Central memory CD8-positive, alpha-beta T cell (primary cell): ENCODE data around the gene C5orf15.

Source experiments
- ATAC-seq: fragments of 150-1000 bp; cut with Tn5 transposase; replicated peaks from 2 replicates; pipeline ENCODE4 v1.10.0; 2022; ENCODE audit warnings: mild to moderate bottlenecking, moderate FRiP score, moderate number of reproducible peaks; ENCODE audit not compliant: poor library complexity, severe bottlenecking; ENCODE audit errors: extremely low read depth
- DNase-seq, 2 donors: peaks; one replicate each; pipeline ENCODE4 v3.0.0; 2021; ENCODE audit warnings: low spot score in 2 of 2
- H3K27ac Mint-ChIP-seq: one replicate; pipeline ENCODE4 v1.8.0; 2022; ENCODE audit warnings: low read depth, mild to moderate bottlenecking, moderate library complexity, mixed read lengths
- H3K27me3 Mint-ChIP-seq: one replicate; pipeline ENCODE4 v1.8.0; 2022; ENCODE audit warnings: mixed read lengths
- H3K36me3 Mint-ChIP-seq: one replicate; pipeline ENCODE4 v1.8.0; 2022; ENCODE audit warnings: mild to moderate bottlenecking, moderate library complexity, mixed read lengths; ENCODE audit not compliant: insufficient read depth
- H3K4me1 Mint-ChIP-seq: one replicate; pipeline ENCODE4 v1.8.0; 2022; ENCODE audit warnings: mixed read lengths
- H3K4me3 Mint-ChIP-seq: one replicate; pipeline ENCODE4 v1.8.0; 2022; ENCODE audit warnings: mild to moderate bottlenecking, moderate library complexity, mixed read lengths
- H3K9me3 Mint-ChIP-seq: one replicate; pipeline ENCODE4 v1.8.0; 2022; ENCODE audit warnings: mixed read lengths

C5orf15 gene

GRCh38 chr5:133916914-133917313, 51.5 kb downstream of the C5orf15 start:
- Mint-ChIP-seq H3K36me3 (no peaks in the 10 kb centered on the region), H3K4me3 (no peak overlapping the region), H3K27me3 (peaks cover 19% of the 10 kb centered on the region), H3K27ac (no peak overlapping the region), H3K9me3 (no peaks in the 10 kb centered on the region), H3K4me1 (no peaks in the 10 kb centered on the region)
- DNase-seq: no peak
- no peak for ATAC-seq

GRCh38 chr5:133916479-133916878, 51.9 kb downstream of the C5orf15 start:
- Mint-ChIP-seq H3K27me3 (peaks cover 19% of the 10 kb centered on the region), H3K9me3 (no peaks in the 10 kb centered on the region), H3K27ac (no peak overlapping the region), H3K4me1 (no peaks in the 10 kb centered on the region), H3K4me3 (no peak overlapping the region), H3K36me3 (no peaks in the 10 kb centered on the region)
- ATAC-seq: no peak
- DNase-seq: no peak

GRCh38 chr5:133914434-133914833, 54.0 kb downstream of the C5orf15 start:
- Mint-ChIP-seq H3K36me3 (no peaks in the 10 kb centered on the region), H3K27ac (no peak overlapping the region), H3K9me3 (no peaks in the 10 kb centered on the region), H3K27me3 (no peaks in the 10 kb centered on the region), H3K4me1 (no peaks in the 10 kb centered on the region), H3K4me3 (no peak overlapping the region)
- ATAC-seq (no peak), DNase-seq (no peak)

- Mint-ChIP-seq H3K36me3 (no peaks in the 10 kb centered on the region), H3K4me3 (no peak overlapping the region), H3K27me3 (no peaks in the 10 kb centered on the region), H3K4me1 (no peaks in the 10 kb centered on the region), H3K27ac (no peak overlapping the region), H3K9me3 (no peaks in the 10 kb centered on the region)
- DNase-seq (no peak), ATAC-seq (no peak)
Observed at GRCh38 chr5:133913413-133914155, 54.8 kb downstream of the C5orf15 start.

- Mint-ChIP-seq H3K27ac (no peak overlapping the region), H3K36me3 (no peaks in the 10 kb centered on the region), H3K4me1 (no peaks in the 10 kb centered on the region), H3K4me3 (no peak overlapping the region), H3K9me3 (no peaks in the 10 kb centered on the region), H3K27me3 (no peaks in the 10 kb centered on the region)
- no peak for DNase-seq
- no peak for ATAC-seq
Observed at GRCh38 chr5:133912951-133913350, 55.5 kb downstream of the C5orf15 start.

- no peaks in the 10 kb centered on the region for H3K36me3 Mint-ChIP-seq
- DNase-seq (no peak), ATAC-seq (no peak)
- no peak overlapping the region for H3K4me3 Mint-ChIP-seq
- no peak overlapping the region for H3K27ac Mint-ChIP-seq
- H3K4me1 Mint-ChIP-seq: no peaks in the 10 kb centered on the region
- H3K9me3 Mint-ChIP-seq: no peaks in the 10 kb centered on the region
- H3K27me3 Mint-ChIP-seq: no peaks in the 10 kb centered on the region
Observed at GRCh38 chr5:133910571-133910970, 57.9 kb downstream of the C5orf15 start.

GRCh38 chr5:133909603-133910002, 58.8 kb downstream of the C5orf15 start:
- ATAC-seq: no peak
- H3K36me3 Mint-ChIP-seq: no peaks in the 10 kb centered on the region
- no peaks in the 10 kb centered on the region for H3K4me1 Mint-ChIP-seq
- H3K27ac Mint-ChIP-seq: no peak overlapping the region
- DNase-seq: no peak
- H3K27me3 Mint-ChIP-seq: no peaks in the 10 kb centered on the region
- H3K4me3 Mint-ChIP-seq: no peak overlapping the region
- H3K9me3 Mint-ChIP-seq: no peaks in the 10 kb centered on the region

- Mint-ChIP-seq H3K9me3 (no peaks in the 10 kb centered on the region), H3K27ac (no peak overlapping the region), H3K4me3 (no peak overlapping the region), H3K36me3 (peaks cover 2% of the 10 kb centered on the region), H3K27me3 (no peaks in the 10 kb centered on the region), H3K4me1 (no peaks in the 10 kb centered on the region)
- ATAC-seq (no peak), DNase-seq (no peak)
Observed at GRCh38 chr5:133907075-133907474, 61.4 kb downstream of the C5orf15 start.

- no peak for DNase-seq
Observed at GRCh38 chr5:133906303-133906702, 62.1 kb downstream of the C5orf15 start.

More at GRCh38 chr5:133906303-133906702, 62.1 kb downstream of the C5orf15 start:
- H3K27me3 Mint-ChIP-seq: no peaks in the 10 kb centered on the region
- no peak overlapping the region for H3K27ac Mint-ChIP-seq
- no peak overlapping the region for H3K4me3 Mint-ChIP-seq
- H3K4me1 Mint-ChIP-seq: no peaks in the 10 kb centered on the region
- ATAC-seq: no peak
- no peaks in the 10 kb centered on the region for H3K9me3 Mint-ChIP-seq
- H3K36me3 Mint-ChIP-seq: peaks cover 2% of the 10 kb centered on the region
